Astrocyte of the spinal cord (primary cell): ENCODE data around the gene SLC34A2.
"Not testable (repeated sequence)": the region's sequence is repeated elsewhere in the genome, so short reads cannot be mapped to it uniquely, and the experiment has no call there.

ENCODE experiments used
- DNase-seq: peaks from one replicate; pipeline ENCODE4 v3.0.0; 2011; ENCODE audit warnings: low read depth, low spot score
- H3K4me3 ChIP-seq: 2 replicates; pipeline ENCODE4 v1.5.1; 2011; ENCODE audit warnings: low read depth, mild to moderate bottlenecking, low read length, moderate library complexity
- CTCF ChIP-seq: IDR thresholded peaks from 2 replicates; pipeline ENCODE4 v1.5.1; 2012; ENCODE audit warnings: low read depth, mild to moderate bottlenecking, low read length, inconsistent platforms
- in situ Hi-C: cut with HindIII; loops from 2 replicates; pipeline ENCODE4 v1.10.0; 2017; ENCODE audit warnings: low sequenced_read_pairs

SLC34A2 gene

GRCh38 chr4:25654971-25655963 is at the start of gene SLC34A2:
SLC34A2 (plus strand) TSS chr4:25655851; CDS start chr4:25662501, 6,650 bp downstream.
- no peak for DNase-seq
- in situ Hi-C loops, result no loop called here
- TF ChIP-seq CTCF, result no peak
- no peak within 1 kb of the TSS for H3K4me3 ChIP-seq

GRCh38 chr4:25608644-25609043 is 47.0 kb upstream of the SLC34A2 start:
- in situ Hi-C loops, result no loop called here
- TF ChIP-seq CTCF, result no peak
- no peak overlapping the region for H3K4me3 ChIP-seq
- DNase-seq, result no peak

GRCh38 chr4:25609976-25610375 is 45.7 kb upstream of the SLC34A2 start:
- DNase-seq, result no peak
- no peak overlapping the region for H3K4me3 ChIP-seq
- no peak for TF ChIP-seq CTCF
- in situ Hi-C loops, result no loop called here

GRCh38 chr4:25613613-25614012 is 42.0 kb upstream of the SLC34A2 start:
- in situ Hi-C loops, DNase-seq, H3K4me3 ChIP-seq: not testable (repeated sequence)

- no peak overlapping the region for H3K4me3 ChIP-seq
- in situ Hi-C loops, result no loop called here
- no peak for DNase-seq
- TF ChIP-seq CTCF, result no peak
These were observed 40.8 kb upstream of the SLC34A2 start for GRCh38 chr4:25614807-25615206.

- in situ Hi-C loops, result no loop called here
- DNase-seq, result no peak
- TF ChIP-seq CTCF, result no peak
These were observed 34.4 kb upstream of the SLC34A2 start for GRCh38 chr4:25621027-25621930.

GRCh38 chr4:25624616-25625015 is 31.0 kb upstream of the SLC34A2 start:
- TF ChIP-seq CTCF, result no peak
- H3K4me3 ChIP-seq, result no peak overlapping the region
- in situ Hi-C loops, result no loop called here

More at GRCh38 chr4:25621027-25621930, 34.4 kb upstream of the SLC34A2 start:
- H3K4me3 ChIP-seq, result no peak overlapping the region

More at GRCh38 chr4:25624616-25625015, 31.0 kb upstream of the SLC34A2 start:
- no peak for DNase-seq
